Measurements from ENCODE around the gene RTKN.

Gene RTKN

DNA sequence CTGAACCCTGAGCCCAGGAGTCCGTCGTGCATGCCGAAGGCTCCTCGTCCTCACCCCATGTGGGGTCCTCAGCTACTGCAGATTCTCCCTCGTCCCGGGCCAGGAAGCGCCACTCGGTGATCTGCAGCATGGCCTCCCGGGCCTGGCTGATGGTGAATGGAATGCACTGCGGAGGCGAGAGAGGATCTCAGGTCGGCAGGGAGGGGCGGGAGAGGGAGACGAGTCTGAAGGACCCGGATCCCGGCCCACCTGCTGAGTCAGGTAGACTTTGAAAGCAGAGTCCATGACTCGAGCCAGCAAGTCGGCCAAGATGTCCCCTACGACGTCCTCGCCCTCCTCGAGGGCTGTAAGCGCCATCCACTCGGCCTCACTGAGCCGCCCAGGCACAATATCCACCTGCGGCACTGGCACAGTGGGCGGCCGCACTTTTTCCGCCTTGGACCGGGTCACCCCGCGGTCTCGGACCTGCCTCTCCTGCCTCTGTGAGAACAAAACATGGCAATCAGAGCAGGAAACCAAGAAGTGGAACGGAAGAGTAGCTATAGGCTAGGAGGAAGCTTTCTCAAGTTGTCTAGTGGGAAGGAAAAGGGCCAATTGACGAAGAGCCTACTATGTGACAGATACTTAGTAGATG is 25.9 kb downstream of the RTKN start:
- no peak for TF ChIP-seq GATA3 (IDR thresholded peaks at IDR 0.05; ENCODE audit: low read depth, low read length)
- no peak for TF ChIP-seq GATA2 (IDR thresholded peaks at IDR 0.05; ENCODE audit: low read depth, low read length)

DNA sequence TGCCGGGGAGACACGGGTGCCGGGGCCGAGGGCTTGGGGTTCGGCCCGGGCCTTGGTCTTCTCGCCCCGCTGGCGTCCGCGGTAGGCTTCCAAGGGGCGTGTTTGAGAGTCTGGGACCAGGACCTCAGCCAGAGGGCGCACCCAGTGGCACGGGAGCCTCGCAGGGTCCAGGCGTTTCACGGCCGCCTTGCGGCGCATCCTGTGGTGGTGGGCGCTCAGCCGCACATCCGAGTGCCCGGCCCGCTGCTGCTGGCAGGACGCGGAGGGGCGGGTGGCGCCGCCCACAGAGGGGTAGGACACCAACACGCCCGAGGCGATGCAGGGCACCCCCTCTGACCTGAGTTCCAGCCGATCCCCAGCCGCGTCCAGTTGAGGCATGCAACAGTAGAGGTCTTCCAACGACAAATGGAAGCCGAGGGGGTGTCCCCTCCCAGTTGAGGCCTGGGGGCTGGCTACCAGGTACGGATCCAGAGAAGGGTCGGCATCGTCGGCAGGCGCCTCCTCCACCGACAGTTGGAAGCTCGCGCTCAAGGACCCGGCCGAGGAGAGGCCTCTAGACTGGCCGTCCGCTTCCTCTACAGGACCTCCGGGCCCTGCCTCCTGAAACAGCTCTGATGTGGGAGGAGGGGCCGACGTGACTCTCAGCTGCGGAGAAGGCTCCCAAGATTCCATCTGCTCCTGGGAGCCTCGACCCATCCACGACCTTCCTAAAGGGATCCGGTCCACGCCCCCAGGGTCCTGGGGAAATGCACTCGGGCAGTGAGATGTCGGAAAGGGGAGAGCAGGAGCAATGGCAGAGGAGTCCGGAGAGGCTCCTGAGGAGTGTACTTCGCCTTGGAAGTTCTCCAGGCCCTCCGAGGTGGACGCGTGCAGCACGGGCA is 26.6 kb downstream of the RTKN start:
- no peak for TF ChIP-seq GATA2 (IDR thresholded peaks at IDR 0.05; ENCODE audit: low read depth, low read length)
- TF ChIP-seq GATA3 (IDR thresholded peaks at IDR 0.05; ENCODE audit: low read depth, low read length), result no peak

GRCh38 chr2:74414441-74414840 is 27.3 kb downstream of the RTKN start:
- TF ChIP-seq GATA3 (IDR thresholded peaks at IDR 0.05; ENCODE audit: low read depth, low read length) (no peak), GATA2 (IDR thresholded peaks at IDR 0.05; ENCODE audit: low read depth, low read length) (no peak)

GRCh38 chr2:74413001-74413698 is 28.6 kb downstream of the RTKN start:
- no peak for TF ChIP-seq GATA2 (IDR thresholded peaks at IDR 0.05; ENCODE audit: low read depth, low read length)
- no peak for TF ChIP-seq GATA3 (IDR thresholded peaks at IDR 0.05; ENCODE audit: low read depth, low read length)

- TF ChIP-seq GATA3 (IDR thresholded peaks at IDR 0.05; ENCODE audit: low read depth, low read length), result no peak
- no peak for TF ChIP-seq GATA2 (IDR thresholded peaks at IDR 0.05; ENCODE audit: low read depth, low read length)
Measured at GRCh38 chr2:74407682-74408081, 34.1 kb downstream of the RTKN start.

GRCh38 chr2:74406035-74406434 is 35.7 kb downstream of the RTKN start:
- TF ChIP-seq GATA2 (IDR thresholded peaks at IDR 0.05; ENCODE audit: low read depth, low read length) (no peak), GATA3 (IDR thresholded peaks at IDR 0.05; ENCODE audit: low read depth, low read length) (no peak)

DNA sequence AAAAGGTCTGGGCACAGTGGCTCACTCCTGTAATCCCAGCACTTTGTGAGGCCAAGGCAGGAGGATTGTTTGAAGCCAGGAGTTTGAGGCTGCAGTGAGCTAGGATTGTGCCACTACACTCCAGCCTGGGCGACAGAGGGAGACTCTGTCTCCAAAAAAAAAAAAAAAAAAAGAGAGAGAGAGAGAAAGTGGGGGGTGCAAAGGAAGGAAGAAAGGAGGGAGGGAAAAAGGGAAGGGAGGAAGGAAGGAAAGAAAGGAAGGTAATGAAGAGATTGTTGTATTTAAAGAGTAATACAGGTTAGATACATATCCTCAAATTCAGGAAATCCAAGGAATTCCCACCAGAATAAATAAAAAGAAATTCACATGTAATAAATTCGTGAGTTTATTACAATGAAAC is 39.8 kb downstream of the RTKN start:
- TF ChIP-seq GATA3 (IDR thresholded peaks at IDR 0.05; ENCODE audit: low read depth, low read length) (no peak), GATA2 (IDR thresholded peaks at IDR 0.05; ENCODE audit: low read depth, low read length) (no peak)

DNA sequence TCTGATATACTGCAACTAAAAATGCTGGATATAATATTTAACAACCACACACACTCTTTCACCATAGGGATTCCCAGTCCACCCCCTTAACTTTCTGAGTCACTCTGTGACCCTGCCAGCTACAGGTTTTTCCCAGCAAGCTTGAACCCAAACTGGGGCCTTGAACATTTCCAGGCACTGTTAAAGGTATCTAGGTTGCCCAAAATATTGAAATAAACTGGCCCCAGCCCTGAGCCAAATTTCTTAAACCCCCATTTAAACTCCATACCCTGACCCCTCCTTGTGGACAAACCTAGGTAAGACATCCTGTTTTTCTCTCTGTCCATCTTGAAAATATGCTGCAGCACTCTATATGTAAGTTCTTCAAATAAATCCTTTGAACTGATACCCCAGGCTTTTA is 42.0 kb downstream of the RTKN start:
- TF ChIP-seq GATA2 (IDR thresholded peaks at IDR 0.05; ENCODE audit: low read depth, low read length), result no peak
- no peak for TF ChIP-seq GATA3 (IDR thresholded peaks at IDR 0.05; ENCODE audit: low read depth, low read length)

DNA sequence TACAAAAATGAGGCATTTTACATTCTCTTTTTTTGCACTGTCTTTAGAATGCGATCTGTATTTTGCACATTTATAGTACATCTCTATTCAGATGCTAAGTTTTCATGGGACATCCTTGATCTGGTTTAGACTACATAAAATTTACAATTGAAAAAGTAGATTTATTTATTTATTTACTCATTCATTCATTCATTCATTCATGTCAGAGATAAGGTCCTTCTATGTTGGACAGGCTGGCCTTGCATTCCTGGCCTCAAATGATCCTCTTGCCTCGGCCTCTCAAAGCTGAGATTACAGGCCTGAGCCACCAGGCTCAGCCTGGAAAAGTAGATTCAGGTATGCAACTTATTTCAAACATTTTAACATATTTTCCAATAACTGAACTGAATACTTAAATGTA is 45.6 kb downstream of the RTKN start:
- no peak for TF ChIP-seq GATA3 (IDR thresholded peaks at IDR 0.05; ENCODE audit: low read depth, low read length)
- TF ChIP-seq GATA2 (IDR thresholded peaks at IDR 0.05; ENCODE audit: low read depth, low read length), result no peak

DNA sequence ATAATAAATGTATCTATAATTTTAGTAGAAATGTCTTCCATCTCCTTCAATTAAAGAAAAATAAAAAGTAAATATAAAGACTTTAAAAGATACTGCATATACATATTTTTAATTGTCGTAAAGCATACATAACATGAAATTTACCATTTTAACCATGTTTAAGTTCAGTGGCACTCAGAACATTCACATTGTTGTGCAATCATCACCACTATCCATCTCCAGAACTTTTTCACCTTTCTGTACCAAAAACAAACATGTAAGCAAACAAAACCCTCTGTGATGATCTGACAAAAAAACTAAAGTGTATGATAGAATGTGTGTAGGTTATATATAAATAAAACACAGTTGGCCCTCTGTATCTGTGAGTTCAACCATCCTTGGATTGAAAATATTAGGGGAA is 48.2 kb downstream of the RTKN start:
- TF ChIP-seq GATA3 (IDR thresholded peaks at IDR 0.05; ENCODE audit: low read depth, low read length) (no peak), GATA2 (IDR thresholded peaks at IDR 0.05; ENCODE audit: low read depth, low read length) (no peak)

DNA sequence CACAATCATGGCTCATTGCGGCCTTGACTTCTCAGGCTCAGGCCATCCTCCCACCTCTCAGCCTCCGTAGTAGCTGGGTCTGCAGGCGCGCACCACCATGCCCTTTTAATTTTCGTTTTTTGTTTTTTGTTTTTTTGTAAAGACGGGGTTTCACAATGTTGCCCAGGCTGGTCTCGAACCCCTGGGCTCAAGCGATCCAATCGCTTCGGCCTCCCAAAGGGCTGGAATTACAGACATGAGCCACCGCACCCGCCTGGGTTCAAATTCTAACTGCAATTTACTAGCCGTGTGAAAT is 49.3 kb downstream of the RTKN start:
- TF ChIP-seq GATA2 (IDR thresholded peaks at IDR 0.05; ENCODE audit: low read depth, low read length), result no peak
- TF ChIP-seq GATA3 (IDR thresholded peaks at IDR 0.05; ENCODE audit: low read depth, low read length), result no peak

GRCh38 chr2:74391580-74392448 is 49.9 kb downstream of the RTKN start:
- TF ChIP-seq GATA3 (IDR thresholded peaks at IDR 0.05; ENCODE audit: low read depth, low read length) (no peak), GATA2 (IDR thresholded peaks at IDR 0.05; ENCODE audit: low read depth, low read length) (0 out of 2 replicates have a peak, but pooled peaks have one; percentile 31)

DNA sequence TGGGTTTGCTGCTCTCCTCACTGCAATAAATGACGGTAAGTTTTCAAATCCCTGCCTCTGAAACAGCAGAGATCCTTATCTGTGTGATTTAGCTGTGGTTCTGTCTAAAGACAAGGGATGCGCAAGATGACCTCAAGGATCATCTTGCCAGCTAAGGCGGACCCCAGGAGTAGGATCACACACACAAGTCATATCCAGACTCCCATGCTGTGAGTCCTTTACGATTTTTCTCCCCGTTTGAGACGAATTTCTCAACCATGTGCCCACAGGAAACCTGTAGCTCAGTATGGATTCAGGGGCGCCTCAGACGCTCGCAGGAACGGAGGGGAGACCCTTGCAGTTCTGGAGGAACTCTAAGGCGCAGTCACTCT is 50.5 kb downstream of the RTKN start:
- TF ChIP-seq GATA2 (IDR thresholded peaks at IDR 0.05; ENCODE audit: low read depth, low read length) (peak; percentile 95), GATA3 (IDR thresholded peaks at IDR 0.05; ENCODE audit: low read depth, low read length) (peak; percentile 93)

DNA sequence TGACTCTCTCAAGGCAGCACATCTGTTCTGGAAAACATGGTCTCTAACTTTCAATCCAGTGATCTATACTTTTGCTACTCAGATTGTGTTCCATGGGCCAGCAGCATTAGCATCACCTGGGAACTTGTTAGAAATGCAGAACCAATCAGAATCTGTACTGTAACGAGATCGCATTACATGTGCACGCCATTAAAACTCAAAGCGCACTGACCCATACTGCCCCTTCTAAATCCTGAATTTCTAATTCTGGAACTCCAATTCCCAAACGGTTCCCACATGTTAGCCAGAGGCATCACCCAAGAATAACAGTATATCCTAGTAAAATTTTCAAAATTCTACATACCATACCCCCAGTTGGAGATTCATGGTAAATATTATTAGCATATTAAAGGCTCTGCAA is 51.1 kb downstream of the RTKN start:
- TF ChIP-seq GATA2 (IDR thresholded peaks at IDR 0.05; ENCODE audit: low read depth, low read length), result no peak
- TF ChIP-seq GATA3 (IDR thresholded peaks at IDR 0.05; ENCODE audit: low read depth, low read length), result no peak

All from SH-SY5Y (cell line).